Fibroblast of lung (primary cell): ENCODE measurements around the gene PATE2. TPM values are rescaled to one million over a fixed set of nuclear protein-coding genes. Genes with fewer than 3 reads are reported as not detected.

Experiments used
- DNase-seq, 2 donors: peaks; one replicate each; pipeline versions ENCODE4 v3.0.0 to v3.0.0-alpha.2; 2010; ENCODE audit warnings: low read depth in 2 of 2
- H2AFZ ChIP-seq: 2 replicates; pipeline ENCODE4 v1.5.1; 2012; ENCODE audit warnings: low read length, control low read depth, inconsistent platforms
- H3K27ac ChIP-seq: 2 replicates; pipeline ENCODE4 v1.5.1; 2011; ENCODE audit warnings: low read length, control low read depth; ENCODE audit not compliant: insufficient read depth
- H3K27me3 ChIP-seq: 2 replicates; pipeline ENCODE4 v1.5.1; 2011; ENCODE audit warnings: mild to moderate bottlenecking, low read length; ENCODE audit not compliant: control insufficient read depth, insufficient read depth
- H3K36me3 ChIP-seq: 2 replicates; pipeline ENCODE4 v1.5.1; 2011; ENCODE audit warnings: low read length; ENCODE audit not compliant: control insufficient read depth, insufficient read depth
- H3K4me1 ChIP-seq: 2 replicates; pipeline ENCODE4 v1.5.1; 2011; ENCODE audit warnings: low read length; ENCODE audit not compliant: control insufficient read depth, insufficient read depth; ENCODE audit errors: extremely low read depth
- H3K4me2 ChIP-seq: 2 replicates; pipeline ENCODE4 v1.5.1; 2011; ENCODE audit warnings: low read length, control low read depth; ENCODE audit not compliant: insufficient read depth; ENCODE audit errors: extremely low read depth
- H3K4me3 ChIP-seq, 4 experiments: fragments of 200-600 bp in 1 of 4; sonication (generic) in 1 of 4; replicated peaks in 1 of 4; 2 replicates each; pipeline ENCODE4 v1.5.1; 2011 to 2016; ENCODE audit warnings: low read length in 4 of 4, low read depth in 3 of 4, mild to moderate bottlenecking in 3 of 4, control low read depth in 2 of 4, inconsistent platforms in 1 of 4, mixed read lengths in 1 of 4; ENCODE audit not compliant: insufficient read depth in 1 of 4; ENCODE audit errors: control extremely low read depth in 1 of 4
- H3K79me2 ChIP-seq: 2 replicates; pipeline ENCODE4 v1.5.1; 2012; ENCODE audit warnings: mild to moderate bottlenecking, low read length, inconsistent platforms; ENCODE audit not compliant: control insufficient read depth, insufficient read depth
- H3K9ac ChIP-seq: 2 replicates; pipeline ENCODE4 v1.5.1; 2011; ENCODE audit warnings: mild to moderate bottlenecking, low read length, control low read depth; ENCODE audit not compliant: insufficient read depth
- H3K9me3 ChIP-seq: 2 replicates; pipeline ENCODE4 v1.5.1; 2012; ENCODE audit warnings: low read depth, low read length; ENCODE audit not compliant: control insufficient read depth, insufficient read depth
- H4K20me1 ChIP-seq: 2 replicates; pipeline ENCODE4 v1.5.1; 2011; ENCODE audit warnings: low read length; ENCODE audit not compliant: control insufficient read depth, insufficient read depth; ENCODE audit errors: extremely low read depth
- CTCF ChIP-seq, 2 donors: IDR thresholded peaks in 1 of 2; conservative IDR thresholded peaks in 1 of 2; 1 replicate in 1 of 2; 2 replicates in 1 of 2; pipeline ENCODE4 v1.5.1; 2011 to 2012; ENCODE audit warnings: low read length in 2 of 2, control low read depth in 1 of 2, inconsistent platforms in 1 of 2, low read depth in 1 of 2, mild to moderate bottlenecking in 1 of 2
- EZH2 ChIP-seq: IDR thresholded peaks from 2 replicates; pipeline ENCODE4 v1.5.1; 2012; ENCODE audit warnings: low read length, control low read depth, mild to moderate bottlenecking; ENCODE audit errors: missing control alignments
- polyA plus RNA-seq, 2 donors: library from polyadenylated mRNA; depleted of rRNA in 1 of 2; stranded (reverse) in 1 of 2; unstranded in 1 of 2; fragments of >200 nt; gene quantifications; 2 replicates each; pipeline ENCODE4 v1.2.1, GENCODE V29; 2011 to 2012; ENCODE audit warnings: missing spikeins in 1 of 2
- total RNA-seq: library from RNA; depleted of rRNA; stranded (reverse); fragments of >200 nt; gene quantifications from 2 replicates; pipeline ENCODE4 v1.2.1, GENCODE V29; 2014

Gene PATE2
- total and polyA plus RNA-seq, 2 donors (not counting 1 experiment from before 2014, with no cell fraction given): 0.17 TPM; not detected in 1

- no peaks in the 10 kb centered on the region for H3K27me3 ChIP-seq
- no peak overlapping the region for H3K4me3 ChIP-seq
- H3K4me1 ChIP-seq: no peaks in the 10 kb centered on the region
- TF ChIP-seq EZH2: no peak
- TF ChIP-seq CTCF (conservative IDR thresholded peaks at IDR 0.05 in 1 of 2, IDR thresholded peaks at IDR 0.05 in 1 of 2; ENCODE audit: low read depth in 1 of 2, low read length in 2 of 2): no peak
- DNase-seq: no peak
- no peaks in the 10 kb centered on the region for H3K79me2 ChIP-seq
- H3K36me3 ChIP-seq: no peaks in the 10 kb centered on the region
- no peak overlapping the region for H3K27ac ChIP-seq
- no peak overlapping the region for H2AFZ ChIP-seq
- H3K4me2 ChIP-seq: no peak overlapping the region
- no peaks in the 10 kb centered on the region for H3K9me3 ChIP-seq
- H4K20me1 ChIP-seq: no peaks in the 10 kb centered on the region
- no peak overlapping the region for H3K9ac ChIP-seq
Observed at GRCh38 chr11:125762445-125762844, 16.2 kb downstream of the PATE2 start.

DNA sequence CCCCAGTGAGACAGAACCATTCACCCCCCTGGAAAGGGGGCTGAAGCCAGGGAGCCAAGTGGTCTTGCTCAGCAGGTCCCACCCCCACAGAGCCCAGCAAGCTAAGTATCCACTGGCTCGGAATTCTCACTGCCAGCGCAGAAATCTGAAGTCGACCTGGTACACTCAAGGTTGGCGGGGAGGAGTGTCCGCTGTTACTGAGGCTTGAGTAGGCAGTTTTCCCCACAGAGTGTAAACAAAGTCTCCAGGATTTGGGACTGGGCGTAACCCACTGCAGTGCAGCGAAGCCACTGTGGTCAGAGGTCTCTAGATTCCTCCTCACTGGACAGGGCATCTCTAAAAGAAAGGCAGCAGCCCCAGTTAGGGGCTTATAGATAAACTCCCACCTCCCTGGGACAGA lies 22.6 kb downstream of the PATE2 start:
- DNase-seq: no peak
- Histone ChIP-seq H3K36me3 (no peaks in the 10 kb centered on the region), H3K9ac (no peak overlapping the region)

DNA sequence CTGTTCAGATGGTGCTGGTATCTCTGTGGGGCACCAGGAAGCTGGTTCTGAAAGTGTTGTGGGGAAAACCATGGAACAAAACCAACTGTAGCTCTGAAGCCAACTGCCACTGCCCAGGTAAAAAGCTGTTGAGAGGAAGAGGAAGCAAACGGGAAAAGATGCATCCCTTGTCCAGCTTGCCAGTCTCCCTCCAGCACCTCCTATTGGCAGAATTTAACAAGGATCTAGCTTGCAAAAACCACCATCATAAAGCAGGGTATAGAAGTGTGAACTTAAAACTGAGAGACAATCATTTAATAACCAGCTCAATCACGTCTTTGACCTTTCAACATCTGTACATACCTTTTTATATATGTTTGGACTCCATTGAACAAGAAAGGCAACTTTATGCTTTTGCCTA lies 28.0 kb downstream of the PATE2 start:
- no peaks in the 10 kb centered on the region for H3K27me3 ChIP-seq
- H4K20me1 ChIP-seq: no peaks in the 10 kb centered on the region
- H3K4me2 ChIP-seq: no peak overlapping the region
- H3K36me3 ChIP-seq: no peaks in the 10 kb centered on the region
- DNase-seq: no peak
- no peak overlapping the region for H2AFZ ChIP-seq
- no peak for TF ChIP-seq CTCF (conservative IDR thresholded peaks at IDR 0.05 in 1 of 2, IDR thresholded peaks at IDR 0.05 in 1 of 2; ENCODE audit: low read depth in 1 of 2, low read length in 2 of 2)
- TF ChIP-seq EZH2: no peak
- H3K9me3 ChIP-seq: no peaks in the 10 kb centered on the region
- H3K9ac ChIP-seq: no peak overlapping the region
- no peaks in the 10 kb centered on the region for H3K4me1 ChIP-seq
- no peak overlapping the region for H3K27ac ChIP-seq
- H3K79me2 ChIP-seq: no peaks in the 10 kb centered on the region
- no peak overlapping the region for H3K4me3 ChIP-seq

More for the DNA sequence above, 22.6 kb downstream of the PATE2 start:
- no peak overlapping the region for H3K4me3 ChIP-seq
- H3K79me2 ChIP-seq: no peaks in the 10 kb centered on the region
- no peaks in the 10 kb centered on the region for H3K9me3 ChIP-seq
- no peak for TF ChIP-seq CTCF (conservative IDR thresholded peaks at IDR 0.05 in 1 of 2, IDR thresholded peaks at IDR 0.05 in 1 of 2; ENCODE audit: low read depth in 1 of 2, low read length in 2 of 2)
- TF ChIP-seq EZH2: no peak
- H3K27ac ChIP-seq: no peak overlapping the region
- no peaks in the 10 kb centered on the region for H4K20me1 ChIP-seq
- H3K4me2 ChIP-seq: no peak overlapping the region
- H2AFZ ChIP-seq: no peak overlapping the region
- no peaks in the 10 kb centered on the region for H3K27me3 ChIP-seq
- no peaks in the 10 kb centered on the region for H3K4me1 ChIP-seq
